Measurements from ENCODE around the gene SCLY. TPM values are rescaled to one million over a fixed set of nuclear protein-coding genes. Genes with fewer than 3 reads are reported as not detected.

Gene SCLY
- total and polyA plus RNA-seq, 2 donors (not counting 1 experiment from before 2014, with no cell fraction given): 16.4 to 42.4 TPM

GRCh38 chr2:238029853-238030252 is 30.9 kb upstream of the SCLY start:
- ATAC-seq (ENCODE audit: low read depth) (no peak), DNase-seq (no peak)
- Histone ChIP-seq H4K20me1 (ENCODE audit: control insufficient read depth, insufficient read depth, low read length, poor library complexity, severe bottlenecking) (no peaks in the 10 kb centered on the region), H3K27ac (ENCODE audit: low read length in 2 of 2) (no peak overlapping the region), H3K4me1 (ENCODE audit: control insufficient read depth in 2 of 2, insufficient read depth in 2 of 2, low read length in 2 of 2) (no peaks in the 10 kb centered on the region), H3K9ac (ENCODE audit: low read length) (no peak overlapping the region), H3K9me3 (ENCODE audit: control extremely low read depth in 1 of 3, control insufficient read depth in 2 of 3, insufficient read depth in 1 of 3, low read length in 2 of 3) (no peaks in the 10 kb centered on the region), H3K4me2 (replicated peaks; ENCODE audit: low read depth, low read length, poor library complexity, severe bottlenecking) (no peak overlapping the region), H3K79me2 (ENCODE audit: control insufficient read depth, insufficient read depth, low read length) (no peaks in the 10 kb centered on the region), H3K4me3 (ENCODE audit: control extremely low read depth in 1 of 5, extremely low read depth in 1 of 5, insufficient read depth in 1 of 5, low read depth in 2 of 5, low read length in 4 of 5) (no peak overlapping the region), H3K27me3 (replicated peaks in 1 of 4; ENCODE audit: control extremely low read depth in 1 of 4, control insufficient read depth in 3 of 4, insufficient read depth in 4 of 4, low read length in 3 of 4) (no peaks in the 10 kb centered on the region), H2AFZ (ENCODE audit: insufficient read depth, low read depth, low read length, poor library complexity, severe bottlenecking) (no peak overlapping the region), H3K36me3 (replicated peaks in 1 of 2; ENCODE audit: control extremely low read depth in 1 of 2, control insufficient read depth in 1 of 2, extremely low read depth in 1 of 2, insufficient read depth in 2 of 2, low read length in 1 of 2) (peaks cover 0 to 29% of the 10 kb centered on the region in 2 experiments)
- Mint-ChIP-seq H3K27me3 (no peaks in the 10 kb centered on the region), H3K27ac (no peak overlapping the region), H3K4me1 (no peaks in the 10 kb centered on the region), H3K9me3 (ENCODE audit: insufficient read depth) (no peaks in the 10 kb centered on the region), H3K4me3 (no peak overlapping the region)
- no peak for TF ChIP-seq CTCF (IDR thresholded peaks at IDR 0.05)
- no peak for TF ChIP-seq EZH2 (IDR thresholded peaks at IDR 0.05; ENCODE audit: borderline replicate concordance, insufficient read depth, low read depth, low read length, poor library complexity, severe bottlenecking)
- intact Hi-C loops (cut with micrococcal nuclease): no loop called here
- ChIA-PET CTCF (interaction anchor here (0.7 to 1.0 kb wide), 3 partner anchors 104 to 285 kb away, joined by 3 read pairs; no protein-coding TSS in a partner anchor), POLR2A (no interaction called here)
- WGBS (ENCODE audit: insufficient coverage): 100% methylated on average over 2 of the region's 3 CpGs

- H3K27ac ChIP-seq (ENCODE audit: low read length in 2 of 2): no peak overlapping the region
- DNase-seq (no peak), ATAC-seq (ENCODE audit: low read depth) (no peak)
- H3K27me3 Mint-ChIP-seq: no peaks in the 10 kb centered on the region
- WGBS (ENCODE audit: insufficient coverage): 81% methylated on average over 7 of the region's 8 CpGs
- peaks cover 1 to 31% of the 10 kb centered on the region in 2 experiments for H3K36me3 ChIP-seq (replicated peaks in 1 of 2; ENCODE audit: control extremely low read depth in 1 of 2, control insufficient read depth in 1 of 2, extremely low read depth in 1 of 2, insufficient read depth in 2 of 2, low read length in 1 of 2)
- no peaks in the 10 kb centered on the region for H3K79me2 ChIP-seq (ENCODE audit: control insufficient read depth, insufficient read depth, low read length)
- no peaks in the 10 kb centered on the region for H3K4me1 ChIP-seq (ENCODE audit: control insufficient read depth in 2 of 2, insufficient read depth in 2 of 2, low read length in 2 of 2)
- CTCF ChIA-PET: interaction anchor here (0.8 kb wide), 1 partner anchor 285 kb away, joined by 3 read pairs; no protein-coding TSS in a partner anchor
- intact Hi-C loops (cut with micrococcal nuclease): no loop called here
- H3K4me3 ChIP-seq (ENCODE audit: control extremely low read depth in 1 of 5, extremely low read depth in 1 of 5, insufficient read depth in 1 of 5, low read depth in 2 of 5, low read length in 4 of 5): no peak overlapping the region
- H3K4me3 Mint-ChIP-seq: no peak overlapping the region
- no peaks in the 10 kb centered on the region for H3K9me3 ChIP-seq (ENCODE audit: control extremely low read depth in 1 of 3, control insufficient read depth in 2 of 3, insufficient read depth in 1 of 3, low read length in 2 of 3)
- H3K4me2 ChIP-seq (replicated peaks; ENCODE audit: low read depth, low read length, poor library complexity, severe bottlenecking): no peak overlapping the region
- no peaks in the 10 kb centered on the region for H3K27me3 ChIP-seq (replicated peaks in 1 of 4; ENCODE audit: control extremely low read depth in 1 of 4, control insufficient read depth in 3 of 4, insufficient read depth in 4 of 4, low read length in 3 of 4)
- H3K9me3 Mint-ChIP-seq (ENCODE audit: insufficient read depth): no peaks in the 10 kb centered on the region
- TF ChIP-seq CTCF (IDR thresholded peaks at IDR 0.05) (no peak), EZH2 (IDR thresholded peaks at IDR 0.05; ENCODE audit: borderline replicate concordance, insufficient read depth, low read depth, low read length, poor library complexity, severe bottlenecking) (no peak)
- no peak overlapping the region for H3K27ac Mint-ChIP-seq
- H3K4me1 Mint-ChIP-seq: no peaks in the 10 kb centered on the region
- H2AFZ ChIP-seq (ENCODE audit: insufficient read depth, low read depth, low read length, poor library complexity, severe bottlenecking): no peak overlapping the region
- POLR2A ChIA-PET: no interaction called here
- H4K20me1 ChIP-seq (ENCODE audit: control insufficient read depth, insufficient read depth, low read length, poor library complexity, severe bottlenecking): no peaks in the 10 kb centered on the region
- no peak overlapping the region for H3K9ac ChIP-seq (ENCODE audit: low read length)
Observed at GRCh38 chr2:238030422-238031155, 30.2 kb upstream of the SCLY start.
